Activated naive CD8-positive, alpha-beta T cell treated with anti-CD3 and anti-CD28 coated beads for 36 hours (primary cell): ENCODE results near the gene SIX6. TPM values are rescaled to one million over a fixed set of nuclear protein-coding genes. Genes with fewer than 3 reads are reported as not detected.

Experiments
- DNase-seq: peaks from one replicate; pipeline ENCODE4 v3.0.0; 2021
- H3K27ac Mint-ChIP-seq: one replicate; pipeline ENCODE4 v1.8.0; 2022; ENCODE audit warnings: mild to moderate bottlenecking, moderate library complexity, mixed read lengths
- H3K27me3 Mint-ChIP-seq: one replicate; pipeline ENCODE4 v1.8.0; 2022; ENCODE audit warnings: mild to moderate bottlenecking, mixed read lengths
- H3K36me3 Mint-ChIP-seq: one replicate; pipeline ENCODE4 v1.8.0; 2021; ENCODE audit warnings: mild to moderate bottlenecking, mixed read lengths
- H3K4me1 Mint-ChIP-seq: one replicate; pipeline ENCODE4 v1.8.0; 2021; ENCODE audit warnings: mixed read lengths
- H3K4me3 Mint-ChIP-seq: one replicate; pipeline ENCODE4 v1.8.0; 2022; ENCODE audit warnings: mild to moderate bottlenecking, moderate library complexity, mixed read lengths
- H3K9me3 Mint-ChIP-seq: one replicate; pipeline ENCODE4 v1.8.0; 2022; ENCODE audit warnings: mixed read lengths
- total RNA-seq, 2 experiments: library from RNA; stranded (reverse); gene quantifications; one replicate each; pipeline ENCODE4 v1.2.3, GENCODE V29; 2021

SIX6 gene
- total RNA-seq, 2 experiments from 2014 or later, result not detected

GRCh38 chr14:60509438-60510253 lies 700 bp downstream of the SIX6 start:
- Mint-ChIP-seq H3K4me3 (peak overlapping the region; percentile 40), H3K9me3 (no peaks in the 10 kb centered on the region), H3K36me3 (no peaks in the 10 kb centered on the region), H3K4me1 (peaks cover 15% of the 10 kb centered on the region), H3K27ac (no peak overlapping the region), H3K27me3 (peaks cover 95% of the 10 kb centered on the region)
- DNase-seq, result no peak

GRCh38 chr14:60510254-60510950 lies 1.5 kb downstream of the SIX6 start:
- Mint-ChIP-seq H3K27ac (no peak overlapping the region), H3K4me3 (no peak overlapping the region)
- no peak for DNase-seq

GRCh38 chr14:60510951-60511599 lies 2.1 kb downstream of the SIX6 start:
- Mint-ChIP-seq H3K9me3 (no peaks in the 10 kb centered on the region), H3K27ac (no peak overlapping the region), H3K4me1 (peaks cover 15% of the 10 kb centered on the region), H3K36me3 (peaks cover under 1% of the 10 kb centered on the region), H3K27me3 (peaks cover 93% of the 10 kb centered on the region), H3K4me3 (no peak overlapping the region)
- no peak for DNase-seq

More at GRCh38 chr14:60510254-60510950, 1.5 kb downstream of the SIX6 start:
- Mint-ChIP-seq H3K36me3 (no peaks in the 10 kb centered on the region), H3K27me3 (peaks cover 93% of the 10 kb centered on the region), H3K9me3 (no peaks in the 10 kb centered on the region), H3K4me1 (peaks cover 15% of the 10 kb centered on the region)

- peaks cover 15% of the 10 kb centered on the region for H3K4me1 Mint-ChIP-seq
Measured at GRCh38 chr14:60512126-60512525, 3.2 kb downstream of the SIX6 start.

GRCh38 chr14:60512973-60513571 lies 4.1 kb downstream of the SIX6 start:
- Mint-ChIP-seq H3K4me3 (no peak overlapping the region), H3K4me1 (peaks cover 10% of the 10 kb centered on the region)

More at GRCh38 chr14:60512126-60512525, 3.2 kb downstream of the SIX6 start:
- Mint-ChIP-seq H3K4me3 (no peak overlapping the region), H3K36me3 (peaks cover 1% of the 10 kb centered on the region), H3K9me3 (no peaks in the 10 kb centered on the region), H3K27ac (no peak overlapping the region), H3K27me3 (peaks cover 92% of the 10 kb centered on the region)
- no peak for DNase-seq

GRCh38 chr14:60514378-60514740 lies 5.4 kb downstream of the SIX6 start:
- Mint-ChIP-seq H3K36me3 (peaks cover 1% of the 10 kb centered on the region), H3K4me1 (peaks cover 5% of the 10 kb centered on the region), H3K27ac (no peak overlapping the region), H3K4me3 (peak overlapping the region; percentile 44), H3K27me3 (peaks cover 89% of the 10 kb centered on the region), H3K9me3 (no peaks in the 10 kb centered on the region)
- DNase-seq, result no peak

More at GRCh38 chr14:60512973-60513571, 4.1 kb downstream of the SIX6 start:
- Mint-ChIP-seq H3K27ac (no peak overlapping the region), H3K36me3 (peaks cover 1% of the 10 kb centered on the region), H3K27me3 (peaks cover 92% of the 10 kb centered on the region), H3K9me3 (no peaks in the 10 kb centered on the region)
- no peak for DNase-seq

- DNase-seq, result peak; percentile 29
- H3K9me3 Mint-ChIP-seq, result no peaks in the 10 kb centered on the region
- H3K27ac Mint-ChIP-seq, result no peak overlapping the region
- H3K4me1 Mint-ChIP-seq, result peaks cover 2% of the 10 kb centered on the region
- peak overlapping the region; percentile 44 for H3K4me3 Mint-ChIP-seq
- peaks cover 1% of the 10 kb centered on the region for H3K36me3 Mint-ChIP-seq
- peaks cover 83% of the 10 kb centered on the region for H3K27me3 Mint-ChIP-seq
Measured at GRCh38 chr14:60514741-60515491, 6.0 kb downstream of the SIX6 start.

GRCh38 chr14:60515511-60516289 lies 6.8 kb downstream of the SIX6 start:
- no peaks in the 10 kb centered on the region for H3K9me3 Mint-ChIP-seq
- peaks cover 1% of the 10 kb centered on the region for H3K36me3 Mint-ChIP-seq
- no peak overlapping the region for H3K4me3 Mint-ChIP-seq
- H3K27me3 Mint-ChIP-seq, result peaks cover 75% of the 10 kb centered on the region
- H3K27ac Mint-ChIP-seq, result no peak overlapping the region
- DNase-seq, result no peak
- H3K4me1 Mint-ChIP-seq, result peaks cover 2% of the 10 kb centered on the region

GRCh38 chr14:60532442-60532841 lies 23.5 kb downstream of the SIX6 start:
- Mint-ChIP-seq H3K36me3 (no peaks in the 10 kb centered on the region), H3K9me3 (no peaks in the 10 kb centered on the region), H3K27ac (no peak overlapping the region), H3K4me1 (no peaks in the 10 kb centered on the region), H3K4me3 (no peak overlapping the region), H3K27me3 (peaks cover 35% of the 10 kb centered on the region)
- DNase-seq, result no peak

GRCh38 chr14:60537663-60538062 lies 28.7 kb downstream of the SIX6 start:
- no peak for DNase-seq
- peaks cover 4% of the 10 kb centered on the region for H3K36me3 Mint-ChIP-seq
- H3K4me3 Mint-ChIP-seq, result no peak overlapping the region
- H3K27ac Mint-ChIP-seq, result no peak overlapping the region
- H3K4me1 Mint-ChIP-seq, result no peaks in the 10 kb centered on the region
- H3K27me3 Mint-ChIP-seq, result peaks cover 23% of the 10 kb centered on the region
- peaks cover 9% of the 10 kb centered on the region for H3K9me3 Mint-ChIP-seq

GRCh38 chr14:60544659-60545058 lies 35.7 kb downstream of the SIX6 start:
- no peak overlapping the region for H3K4me3 Mint-ChIP-seq
- peaks cover 51% of the 10 kb centered on the region for H3K27me3 Mint-ChIP-seq
- H3K36me3 Mint-ChIP-seq, result peaks cover 2% of the 10 kb centered on the region
- H3K27ac Mint-ChIP-seq, result no peak overlapping the region
- no peak for DNase-seq
- H3K4me1 Mint-ChIP-seq, result no peaks in the 10 kb centered on the region
- peaks cover 11% of the 10 kb centered on the region for H3K9me3 Mint-ChIP-seq

GRCh38 chr14:60553808-60554207 lies 44.9 kb downstream of the SIX6 start:
- Mint-ChIP-seq H3K4me1 (no peaks in the 10 kb centered on the region), H3K4me3 (no peak overlapping the region), H3K27ac (no peak overlapping the region), H3K27me3 (peaks cover 40% of the 10 kb centered on the region), H3K9me3 (peaks cover 1% of the 10 kb centered on the region), H3K36me3 (no peaks in the 10 kb centered on the region)
- DNase-seq, result no peak

GRCh38 chr14:60561845-60562746 lies 53.1 kb downstream of the SIX6 start:
- Mint-ChIP-seq H3K27ac (no peak overlapping the region), H3K4me3 (no peak overlapping the region), H3K36me3 (no peaks in the 10 kb centered on the region), H3K4me1 (no peaks in the 10 kb centered on the region), H3K27me3 (peaks cover 14% of the 10 kb centered on the region), H3K9me3 (no peaks in the 10 kb centered on the region)
- DNase-seq, result peak; percentile 15
